B cell (primary cell): ENCODE measurements around the gene LRTM1. TPM values are rescaled to one million over a fixed set of nuclear protein-coding genes. Genes with fewer than 3 reads are reported as not detected.

ENCODE experiments used
- ATAC-seq: fragments of 200-7000 bp; cut with Tn5 transposase; one replicate; pipeline ENCODE4 v1.10.0; 2021; ENCODE audit warnings: low read depth, mild to moderate bottlenecking, moderate number of reproducible peaks, moderate library complexity
- CTCF ChIA-PET: fragments of 350-600 bp; sonication (Branson Sonifier 250); formaldehyde crosslinking; loops from one replicate; lab custom pipeline; 2021; ENCODE audit warnings: antibody characterized with exemption, inconsistent platforms; lab: Charles Lee
- POLR2A ChIA-PET: fragments of 350-600 bp; sonication (Branson Sonifier 250); formaldehyde crosslinking; loops from one replicate; lab custom pipeline; 2021; ENCODE audit warnings: antibody characterized with exemption; lab: Charles Lee
- DNase-seq: peaks from one replicate; pipeline ENCODE4 v3.0.0; 2013
- H2AFZ ChIP-seq: 2 replicates; pipeline ENCODE4 v1.6.1; 2012; ENCODE audit warnings: mild to moderate bottlenecking, low read depth, low read length; ENCODE audit not compliant: insufficient read depth, poor library complexity, severe bottlenecking
- H3K27ac ChIP-seq, 2 donors: 1 replicate in 1 of 2; 2 replicates in 1 of 2; pipeline ENCODE4 v1.5.1; 2012 to 2013; ENCODE audit warnings: low read length in 2 of 2, mild to moderate bottlenecking in 2 of 2, moderate library complexity in 1 of 2
- H3K27me3 ChIP-seq, 4 experiments: fragments of 200-600 bp in 1 of 4; sonication (generic) in 1 of 4; replicated peaks in 1 of 4; 1 replicate in 2 of 4; 2 replicates in 2 of 4; pipeline versions ENCODE4 v1.6.1 to v1.7.0; 2013 to 2016; ENCODE audit warnings: low read length in 3 of 4, mild to moderate bottlenecking in 2 of 4, mixed read lengths in 1 of 4, moderate library complexity in 1 of 4; ENCODE audit not compliant: insufficient read depth in 4 of 4, control insufficient read depth in 3 of 4; ENCODE audit errors: control extremely low read depth in 1 of 4
- H3K36me3 ChIP-seq, 2 experiments: replicated peaks in 1 of 2; 1 replicate in 1 of 2; 2 replicates in 1 of 2; pipeline versions ENCODE4 v1.6.1 to v1.7.1; 2013; ENCODE audit warnings: low read length in 1 of 2; ENCODE audit not compliant: insufficient read depth in 2 of 2, control insufficient read depth in 1 of 2; ENCODE audit errors: control extremely low read depth in 1 of 2, extremely low read depth in 1 of 2
- H3K4me1 ChIP-seq, 2 donors: fragments of 200-600 bp in 1 of 2; sonication (generic) in 1 of 2; 1 replicate in 1 of 2; 2 replicates in 1 of 2; pipeline versions ENCODE4 v1.5.1 to v1.6.1; 2013 to 2017; ENCODE audit warnings: low read length in 2 of 2; ENCODE audit not compliant: control insufficient read depth in 2 of 2, insufficient read depth in 2 of 2
- H3K4me2 ChIP-seq: replicated peaks from 2 replicates; pipeline ENCODE3; 2012; ENCODE audit warnings: mild to moderate bottlenecking, low read depth, low read length; ENCODE audit not compliant: poor library complexity, severe bottlenecking
- H3K4me3 ChIP-seq, 5 experiments: fragments of 200-600 bp in 1 of 5; sonication (generic) in 1 of 5; 1 replicate in 3 of 5; 2 replicates in 2 of 5; pipeline versions ENCODE4 v1.5.1 to v1.7.0; 2011 to 2016; ENCODE audit warnings: low read length in 4 of 5, mild to moderate bottlenecking in 4 of 5, low read depth in 2 of 5, control low read depth in 1 of 5, moderate library complexity in 1 of 5; ENCODE audit not compliant: insufficient read depth in 1 of 5; ENCODE audit errors: control extremely low read depth in 1 of 5, extremely low read depth in 1 of 5
- H3K79me2 ChIP-seq: fragments of 200-600 bp; sonication (generic); one replicate; pipeline ENCODE4 v1.6.0; 2016; ENCODE audit warnings: low read length; ENCODE audit not compliant: control insufficient read depth, insufficient read depth
- H3K9ac ChIP-seq: fragments of 200-600 bp; sonication (generic); 2 replicates; pipeline ENCODE4 v1.6.1; 2017; ENCODE audit warnings: mild to moderate bottlenecking, low read length, moderate library complexity
- H3K9me3 ChIP-seq, 3 donors: one replicate each; pipeline versions ENCODE4 v1.6.1 to v1.7.1; 2013; ENCODE audit warnings: low read length in 2 of 3; ENCODE audit not compliant: control insufficient read depth in 2 of 3, insufficient read depth in 1 of 3; ENCODE audit errors: control extremely low read depth in 1 of 3
- H4K20me1 ChIP-seq: 2 replicates; pipeline ENCODE4 v1.6.0; 2012; ENCODE audit warnings: mild to moderate bottlenecking, low read length; ENCODE audit not compliant: insufficient read depth, control insufficient read depth, poor library complexity, severe bottlenecking
- H3K27ac Mint-ChIP-seq: one replicate; pipeline ENCODE4 v1.8.0; 2021; ENCODE audit warnings: mixed read lengths
- H3K27me3 Mint-ChIP-seq: one replicate; pipeline ENCODE4 v1.8.0; 2021; ENCODE audit warnings: mixed read lengths
- H3K4me1 Mint-ChIP-seq: one replicate; pipeline ENCODE4 v1.8.0; 2021; ENCODE audit warnings: mixed read lengths
- H3K4me3 Mint-ChIP-seq: one replicate; pipeline ENCODE4 v1.8.0; 2021; ENCODE audit warnings: mixed read lengths
- H3K9me3 Mint-ChIP-seq: one replicate; pipeline ENCODE4 v1.8.0; 2022; ENCODE audit warnings: mixed read lengths; ENCODE audit not compliant: insufficient read depth
- CTCF ChIP-seq: fragments of 200-600 bp; IDR thresholded peaks from one replicate; pipeline ENCODE4 v1.8.0; 2022; ENCODE audit warnings: antibody characterized with exemption, mild to moderate bottlenecking
- EZH2 ChIP-seq: IDR thresholded peaks from 2 replicates; pipeline ENCODE4 v1.6.1; 2012; ENCODE audit warnings: borderline replicate concordance, low read depth, mild to moderate bottlenecking, moderate library complexity, low read length; ENCODE audit not compliant: insufficient read depth, poor library complexity, severe bottlenecking
- WGBS: methylation state at CpG from one replicate; pipeline ENCODE4 v1.1.5; 2013; ENCODE audit warnings: missing lambda C conversion rate; ENCODE audit not compliant: insufficient coverage; 5-methylcytosine and 5-hydroxymethylcytosine counted together
- intact Hi-C: fragments of 100-400 bp; cut with micrococcal nuclease; formaldehyde crosslinking; loops from one replicate; pipeline ENCODE4 v1.10.0; 2022
- polyA plus RNA-seq: library from polyadenylated mRNA; depleted of rRNA; stranded (reverse); fragments of >200 nt; gene quantifications from 2 replicates; pipeline ENCODE4 v1.2.3, GENCODE V29; 2012
- total RNA-seq, 2 donors: library from RNA; stranded (reverse); fragments of 120-200 nt in 1 of 2; gene quantifications; 1 replicate in 1 of 2; 2 replicates in 1 of 2; pipeline versions ENCODE4 v1.2.3 to v1.2.4, GENCODE V29; 2013 to 2022

LRTM1 gene
- total and polyA plus RNA-seq, 2 donors (not counting 1 experiment from before 2014, with no cell fraction given) = not detected

DNA sequence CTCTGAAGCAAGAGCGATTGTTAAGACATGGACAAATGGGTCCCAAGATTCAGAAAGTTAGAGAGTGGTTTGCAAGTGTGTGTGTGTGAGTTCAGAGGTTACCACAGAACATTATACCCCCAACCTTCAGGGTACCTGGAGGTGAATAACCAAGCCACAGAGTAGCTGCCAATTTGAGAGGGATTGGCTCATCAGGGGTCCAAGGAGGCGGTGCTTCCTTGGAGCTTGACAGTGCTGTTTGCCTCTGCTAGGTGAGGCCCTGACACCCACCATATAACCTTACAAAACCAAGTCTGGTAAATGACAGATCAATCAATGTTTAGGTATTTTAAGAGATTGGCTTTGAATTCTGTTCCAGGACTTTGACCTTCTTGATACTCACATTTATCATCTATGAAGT lies 35.7 kb downstream of the LRTM1 start:
- Histone ChIP-seq H2AFZ (no peak overlapping the region), H3K79me2 (no peaks in the 10 kb centered on the region), H3K9ac (no peak overlapping the region), H3K27me3 (no peaks in the 10 kb centered on the region), H3K4me1 (no peaks in the 10 kb centered on the region), H3K36me3 (no peaks in the 10 kb centered on the region), H4K20me1 (no peaks in the 10 kb centered on the region), H3K9me3 (peaks cover 0 to 13% (median 0%) of the 10 kb centered on the region in 3 donors), H3K27ac (no peak overlapping the region), H3K4me2 (no peak overlapping the region), H3K4me3 (no peak overlapping the region)
- Mint-ChIP-seq H3K4me3 (no peak overlapping the region), H3K27me3 (no peaks in the 10 kb centered on the region), H3K9me3 (no peaks in the 10 kb centered on the region), H3K4me1 (no peaks in the 10 kb centered on the region), H3K27ac (no peak overlapping the region)
- DNase-seq (no peak), ATAC-seq (no peak)
- WGBS = 100% methylated on average over 1 of the region's 2 CpGs
- intact Hi-C loops = no loop called here
- CTCF ChIA-PET = no interaction called here
- no peak for TF ChIP-seq EZH2
- TF ChIP-seq CTCF = no peak
- POLR2A ChIA-PET = no interaction called here

GRCh38 chr3:54891540-54891897 lies 36.3 kb downstream of the LRTM1 start:
- Mint-ChIP-seq H3K27ac (no peak overlapping the region), H3K27me3 (no peaks in the 10 kb centered on the region), H3K9me3 (no peaks in the 10 kb centered on the region), H3K4me1 (no peaks in the 10 kb centered on the region), H3K4me3 (no peak overlapping the region)
- POLR2A ChIA-PET = no interaction called here
- no peaks in the 10 kb centered on the region for H4K20me1 ChIP-seq
- CTCF ChIA-PET = no interaction called here
- 58% methylated on average over 5 of the region's 5 CpGs for WGBS
- ATAC-seq (no peak), DNase-seq (no peak)
- intact Hi-C loops = no loop called here
- no peak overlapping the region for H3K4me2 ChIP-seq
- H3K27me3 ChIP-seq = no peaks in the 10 kb centered on the region
- H3K36me3 ChIP-seq = no peaks in the 10 kb centered on the region
- no peak overlapping the region for H3K27ac ChIP-seq
- peaks cover 0 to 13% (median 0%) of the 10 kb centered on the region in 3 donors for H3K9me3 ChIP-seq
- TF ChIP-seq EZH2 (no peak), CTCF (no peak)
- H3K79me2 ChIP-seq = no peaks in the 10 kb centered on the region
- H3K4me3 ChIP-seq = no peak overlapping the region
- no peaks in the 10 kb centered on the region for H3K4me1 ChIP-seq
- no peak overlapping the region for H3K9ac ChIP-seq
- H2AFZ ChIP-seq = no peak overlapping the region
